OCI-LY1 (cell line): ENCODE measurements around the gene SUPT4H1.

Source experiments
- EZH2 ChIP-seq: fragments of 200-600 bp; sonication (generic), shearing (Covaris generic); IDR thresholded peaks from 2 replicates; pipeline ENCODE4 v1.8.0; 2017; ENCODE audit warnings: borderline replicate concordance, mixed run types, mild to moderate bottlenecking, antibody characterized with exemption, low read length, moderate library complexity, mixed read lengths
- TF ChIP-seq, protein P1 (sequence below): fragments of 200-600 bp; sonication (generic), shearing (Covaris generic); IDR thresholded peaks from 2 replicates; pipeline ENCODE4 v1.5.1; 2017; ENCODE audit warnings: mild to moderate bottlenecking, antibody characterized with exemption, low read length, moderate library complexity, mixed read lengths

GRCh38 chr17:58352596-58353388 is 791 bp upstream of the SUPT4H1 start:
- TF ChIP-seq, protein P1, sequence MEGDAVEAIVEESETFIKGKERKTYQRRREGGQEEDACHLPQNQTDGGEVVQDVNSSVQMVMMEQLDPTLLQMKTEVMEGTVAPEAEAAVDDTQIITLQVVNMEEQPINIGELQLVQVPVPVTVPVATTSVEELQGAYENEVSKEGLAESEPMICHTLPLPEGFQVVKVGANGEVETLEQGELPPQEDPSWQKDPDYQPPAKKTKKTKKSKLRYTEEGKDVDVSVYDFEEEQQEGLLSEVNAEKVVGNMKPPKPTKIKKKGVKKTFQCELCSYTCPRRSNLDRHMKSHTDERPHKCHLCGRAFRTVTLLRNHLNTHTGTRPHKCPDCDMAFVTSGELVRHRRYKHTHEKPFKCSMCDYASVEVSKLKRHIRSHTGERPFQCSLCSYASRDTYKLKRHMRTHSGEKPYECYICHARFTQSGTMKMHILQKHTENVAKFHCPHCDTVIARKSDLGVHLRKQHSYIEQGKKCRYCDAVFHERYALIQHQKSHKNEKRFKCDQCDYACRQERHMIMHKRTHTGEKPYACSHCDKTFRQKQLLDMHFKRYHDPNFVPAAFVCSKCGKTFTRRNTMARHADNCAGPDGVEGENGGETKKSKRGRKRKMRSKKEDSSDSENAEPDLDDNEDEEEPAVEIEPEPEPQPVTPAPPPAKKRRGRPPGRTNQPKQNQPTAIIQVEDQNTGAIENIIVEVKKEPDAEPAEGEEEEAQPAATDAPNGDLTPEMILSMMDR: no peak
- no peak for TF ChIP-seq EZH2
